Fibroblast of pulmonary artery (primary cell): ENCODE results near the gene PSD.
A peak's percentile ranks its signal among the peaks of the same experiment; 100 is the strongest.

ENCODE experiments used
- DNase-seq: peaks from one replicate; pipeline ENCODE4 v3.0.0-alpha.2; 2010; ENCODE audit warnings: low read depth
- H3K4me3 ChIP-seq: replicated peaks from 2 replicates; pipeline ENCODE4 v1.5.1; 2011; ENCODE audit warnings: low read depth, mild to moderate bottlenecking, control low read depth, low read length, moderate library complexity
- CTCF ChIP-seq: IDR thresholded peaks from 2 replicates; pipeline ENCODE4 v1.5.1; 2011; ENCODE audit warnings: mild to moderate bottlenecking, control low read depth, low read length, inconsistent platforms; ENCODE audit errors: missing control alignments

The PSD gene

GRCh38 chr10:102424145-102424544, 5.6 kb upstream of the PSD start:
- no peak for TF ChIP-seq CTCF
- DNase-seq = no peak
- H3K4me3 ChIP-seq = no peak overlapping the region

GRCh38 chr10:102423372-102423968, 4.9 kb upstream of the PSD start:
- DNase-seq = no peak
- TF ChIP-seq CTCF = no peak
- no peak overlapping the region for H3K4me3 ChIP-seq

- peak overlapping the region; percentile 86 for H3K4me3 ChIP-seq
- DNase-seq = peak; percentile 76
- peak; percentile 76 for TF ChIP-seq CTCF
Observed at GRCh38 chr10:102422545-102423129, 4.1 kb upstream of the PSD start.

GRCh38 chr10:102421757-102422512, 3.4 kb upstream of the PSD start:
- DNase-seq = no peak
- peak overlapping the region; percentile 86 for H3K4me3 ChIP-seq
- TF ChIP-seq CTCF = no peak

- TF ChIP-seq CTCF = no peak
- DNase-seq = no peak
- H3K4me3 ChIP-seq = peak overlapping the region; percentile 86
Observed at GRCh38 chr10:102421507-102421756, 2.8 kb upstream of the PSD start.

GRCh38 chr10:102420714-102421506, 2.3 kb upstream of the PSD start, which contains the start of gene FBXL15:
TSS of gene FBXL15 (plus strand) at chr10:102420836. CDS start at chr10:102421130, 294 bp downstream.
- peak within 1 kb of the TSS; percentile 86 for H3K4me3 ChIP-seq
- TF ChIP-seq CTCF = no peak
- peak; percentile 97 for DNase-seq
